Neural crest cell (in vitro differentiated cells): ENCODE results near the gene S100A11. TPM values are rescaled to one million over a fixed set of nuclear protein-coding genes. Genes with fewer than 3 reads are reported as not detected.
"Not testable (repeated sequence)": the region's sequence is repeated elsewhere in the genome, so short reads cannot be mapped to it uniquely, and the experiment has no call there.

Experiments used
- DNase-seq: peaks from one replicate; pipeline ENCODE4 v3.0.0; 2021; ENCODE audit warnings: low read depth, mixed read lengths, low spot score
- H3K27ac Mint-ChIP-seq: one replicate; pipeline ENCODE4 v1.8.0; 2021; ENCODE audit warnings: mild to moderate bottlenecking, mixed read lengths; ENCODE audit not compliant: unreplicated experiment
- H3K27me3 Mint-ChIP-seq: 2 replicates; pipeline ENCODE4 v1.8.0; 2021; ENCODE audit warnings: low read depth, mild to moderate bottlenecking, mixed read lengths
- H3K36me3 Mint-ChIP-seq: 2 replicates; pipeline ENCODE4 v1.8.0; 2021; ENCODE audit warnings: low read depth, mild to moderate bottlenecking, mixed read lengths
- H3K4me1 Mint-ChIP-seq: 2 replicates; pipeline ENCODE4 v1.8.0; 2021; ENCODE audit warnings: mixed read lengths
- H3K4me3 Mint-ChIP-seq: one replicate; pipeline ENCODE4 v1.8.0; 2021; ENCODE audit warnings: mild to moderate bottlenecking, mixed read lengths
- H3K9me3 Mint-ChIP-seq: 2 replicates; pipeline ENCODE4 v1.8.0; 2021; ENCODE audit warnings: mixed read lengths
- long read RNA-seq: library from polyadenylated mRNA; unstranded; transcript quantifications from one replicate; pipeline ENCODE4 v2.0.0, GENCODE V29; 2020
- total RNA-seq: library from RNA; stranded (reverse); gene quantifications from 2 replicates; pipeline ENCODE4 v1.2.1, GENCODE V29; 2021
- TF ChIP-seq, protein P1 (sequence below): fragments of 200-600 bp; sonication (generic); conservative IDR thresholded peaks from 2 replicates; pipeline ENCODE4 v1.5.0; 2021; ENCODE audit warnings: antibody characterized with exemption, mild to moderate bottlenecking

The S100A11 gene
- 41.6 and 44.7 TPM in 2 replicates for total RNA-seq
- long read RNA-seq, partial matches to known transcripts = 0 of 2 reads
- long read RNA-seq, other reads (novel, unspliced or antisense) = 0 of 2 reads

- peak within 1 kb of the TSS; percentile 81 for H3K27ac Mint-ChIP-seq
- H3K4me3 Mint-ChIP-seq = peak within 1 kb of the TSS; percentile 89
- peak; percentile 59 for DNase-seq
- peaks cover 52% of the 10 kb centered on the region for H3K27me3 Mint-ChIP-seq
- TF ChIP-seq, protein P1, sequence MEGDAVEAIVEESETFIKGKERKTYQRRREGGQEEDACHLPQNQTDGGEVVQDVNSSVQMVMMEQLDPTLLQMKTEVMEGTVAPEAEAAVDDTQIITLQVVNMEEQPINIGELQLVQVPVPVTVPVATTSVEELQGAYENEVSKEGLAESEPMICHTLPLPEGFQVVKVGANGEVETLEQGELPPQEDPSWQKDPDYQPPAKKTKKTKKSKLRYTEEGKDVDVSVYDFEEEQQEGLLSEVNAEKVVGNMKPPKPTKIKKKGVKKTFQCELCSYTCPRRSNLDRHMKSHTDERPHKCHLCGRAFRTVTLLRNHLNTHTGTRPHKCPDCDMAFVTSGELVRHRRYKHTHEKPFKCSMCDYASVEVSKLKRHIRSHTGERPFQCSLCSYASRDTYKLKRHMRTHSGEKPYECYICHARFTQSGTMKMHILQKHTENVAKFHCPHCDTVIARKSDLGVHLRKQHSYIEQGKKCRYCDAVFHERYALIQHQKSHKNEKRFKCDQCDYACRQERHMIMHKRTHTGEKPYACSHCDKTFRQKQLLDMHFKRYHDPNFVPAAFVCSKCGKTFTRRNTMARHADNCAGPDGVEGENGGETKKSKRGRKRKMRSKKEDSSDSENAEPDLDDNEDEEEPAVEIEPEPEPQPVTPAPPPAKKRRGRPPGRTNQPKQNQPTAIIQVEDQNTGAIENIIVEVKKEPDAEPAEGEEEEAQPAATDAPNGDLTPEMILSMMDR = no peak
- no peaks in the 10 kb centered on the region for H3K9me3 Mint-ChIP-seq
- H3K4me1 Mint-ChIP-seq = peaks cover 22% of the 10 kb centered on the region
- H3K36me3 Mint-ChIP-seq = peaks cover 4% of the 10 kb centered on the region
Observed at GRCh38 chr1:152036267-152037216, at the start of gene S100A11. S100A11 (minus strand) TSS chr1:152037004; CDS start chr1:152036915, 89 bp downstream.

GRCh38 chr1:152084853-152085252 is 48.0 kb upstream of the S100A11 start:
- Mint-ChIP-seq H3K4me3 (no peak overlapping the region), H3K36me3 (no peaks in the 10 kb centered on the region), H3K27me3 (no peaks in the 10 kb centered on the region), H3K4me1 (no peaks in the 10 kb centered on the region), H3K27ac (no peak overlapping the region), H3K9me3 (no peaks in the 10 kb centered on the region)
- TF ChIP-seq, protein P1 = no peak
- DNase-seq = no peak

DNA sequence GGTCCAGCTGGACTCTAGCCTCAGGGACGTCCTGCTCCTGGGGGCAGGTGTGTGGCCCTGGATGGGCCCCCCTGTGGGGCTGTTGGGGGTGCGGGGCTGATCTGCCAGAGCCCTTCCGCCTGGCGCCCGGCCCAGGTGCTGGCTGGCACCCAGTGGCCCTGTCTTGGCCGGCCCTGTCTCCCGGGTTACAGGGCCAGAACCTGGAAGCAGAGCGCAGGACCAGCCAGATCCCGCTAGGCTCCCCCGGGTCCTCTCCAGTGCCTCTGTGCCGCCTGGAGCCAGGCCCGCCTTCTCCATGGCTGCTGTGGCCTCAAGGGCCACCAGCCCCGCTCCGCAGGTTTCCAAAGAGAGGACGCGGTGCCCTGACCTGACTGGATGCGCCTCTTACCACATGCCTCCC is 44.2 kb upstream of the S100A11 start:
- not testable (repeated sequence) for H3K4me1 Mint-ChIP-seq, H3K27ac Mint-ChIP-seq, H3K27me3 Mint-ChIP-seq, DNase-seq, H3K4me3 Mint-ChIP-seq, H3K9me3 Mint-ChIP-seq, H3K36me3 Mint-ChIP-seq

GRCh38 chr1:152080494-152080893 is 43.7 kb upstream of the S100A11 start:
- not testable (repeated sequence) for DNase-seq, H3K4me3 Mint-ChIP-seq, H3K4me1 Mint-ChIP-seq, H3K27me3 Mint-ChIP-seq, H3K27ac Mint-ChIP-seq, H3K9me3 Mint-ChIP-seq, H3K36me3 Mint-ChIP-seq

- no peak overlapping the region for H3K4me3 Mint-ChIP-seq
- peaks cover 16% of the 10 kb centered on the region for H3K27me3 Mint-ChIP-seq
- no peak overlapping the region for H3K27ac Mint-ChIP-seq
- H3K36me3 Mint-ChIP-seq = no peaks in the 10 kb centered on the region
- DNase-seq = no peak
- TF ChIP-seq, protein P1 = no peak
- peaks cover 4% of the 10 kb centered on the region for H3K9me3 Mint-ChIP-seq
- H3K4me1 Mint-ChIP-seq = no peaks in the 10 kb centered on the region
Observed at GRCh38 chr1:152078831-152079441, 42.1 kb upstream of the S100A11 start.

DNA sequence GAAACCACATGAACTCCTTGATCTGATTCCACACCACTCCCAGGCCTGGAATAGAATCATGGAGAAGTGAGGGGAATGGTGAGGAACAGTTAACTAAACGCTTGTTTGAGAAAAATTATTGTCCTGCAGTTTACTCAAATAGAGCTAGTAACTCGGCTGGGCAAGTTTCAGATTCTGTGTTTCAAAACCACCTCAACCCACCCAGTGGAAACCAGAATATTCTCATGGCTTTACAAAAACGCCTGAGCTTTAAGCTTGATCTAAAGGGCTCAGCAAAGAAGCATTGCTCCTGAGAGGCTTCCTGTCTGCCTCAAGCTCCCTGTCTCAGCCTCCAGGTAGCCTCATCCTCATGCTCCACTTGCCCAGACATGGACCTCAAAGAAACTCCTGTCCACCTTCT is 35.5 kb upstream of the S100A11 start:
- H3K4me3 Mint-ChIP-seq = no peak overlapping the region
- no peak for DNase-seq
- TF ChIP-seq, protein P1 = no peak
- no peak overlapping the region for H3K27ac Mint-ChIP-seq
- H3K36me3 Mint-ChIP-seq = no peaks in the 10 kb centered on the region
- H3K4me1 Mint-ChIP-seq = no peaks in the 10 kb centered on the region
- no peaks in the 10 kb centered on the region for H3K9me3 Mint-ChIP-seq
- peaks cover 71% of the 10 kb centered on the region for H3K27me3 Mint-ChIP-seq
